ENCODE data around the gene TNIP3.

Gene TNIP3

GRCh38 chr4:121098266-121098665 is 65.9 kb downstream of the TNIP3 start:
- TF ChIP-seq CTCF (conservative IDR thresholded peaks at IDR 0.05; ENCODE audit: low read length) = no peak
- H3K4me3 ChIP-seq (ENCODE audit: low read length) = no peak overlapping the region
- no peak for DNase-seq (ENCODE audit: low read depth)

GRCh38 chr4:121096629-121097028 is 67.5 kb downstream of the TNIP3 start:
- no peak overlapping the region for H3K4me3 ChIP-seq (ENCODE audit: low read length)
- DNase-seq (ENCODE audit: low read depth) = peak; percentile 54
- TF ChIP-seq CTCF (conservative IDR thresholded peaks at IDR 0.05; ENCODE audit: low read length) = peak; percentile 73

- DNase-seq (ENCODE audit: low read depth) = no peak
- TF ChIP-seq CTCF (conservative IDR thresholded peaks at IDR 0.05; ENCODE audit: low read length) = no peak
- no peak overlapping the region for H3K4me3 ChIP-seq (ENCODE audit: low read length)
Observed at GRCh38 chr4:121096191-121096590, 67.9 kb downstream of the TNIP3 start.

- DNase-seq (ENCODE audit: low read depth) = no peak
- TF ChIP-seq CTCF (conservative IDR thresholded peaks at IDR 0.05; ENCODE audit: low read length) = no peak
- H3K4me3 ChIP-seq (ENCODE audit: low read length) = no peak overlapping the region
Observed at GRCh38 chr4:121094297-121094966, 69.7 kb downstream of the TNIP3 start.

- no peak for TF ChIP-seq CTCF (conservative IDR thresholded peaks at IDR 0.05; ENCODE audit: low read length)
- H3K4me3 ChIP-seq (ENCODE audit: low read length) = no peak overlapping the region
- DNase-seq (ENCODE audit: low read depth) = no peak
Observed at GRCh38 chr4:121093261-121093660, 70.9 kb downstream of the TNIP3 start.

GRCh38 chr4:121091941-121092340 is 72.2 kb downstream of the TNIP3 start:
- DNase-seq (ENCODE audit: low read depth) = no peak
- no peak for TF ChIP-seq CTCF (conservative IDR thresholded peaks at IDR 0.05; ENCODE audit: low read length)
- no peak overlapping the region for H3K4me3 ChIP-seq (ENCODE audit: low read length)

- TF ChIP-seq CTCF (conservative IDR thresholded peaks at IDR 0.05; ENCODE audit: low read length) = no peak
- no peak overlapping the region for H3K4me3 ChIP-seq (ENCODE audit: low read length)
- DNase-seq (ENCODE audit: low read depth) = no peak
Observed at GRCh38 chr4:121088867-121089266, 75.3 kb downstream of the TNIP3 start.
